ENCODE measurements around the gene GSK3A. TPM values are rescaled to one million over a fixed set of nuclear protein-coding genes. Genes with fewer than 3 reads are reported as not detected.
A peak's percentile ranks its signal among the peaks of the same experiment; 100 is the strongest.

The GSK3A gene
- total RNA-seq, 4 donors from 2014 or later = 24.7 to 34.5 (median 28.3) TPM

- no peaks in the 10 kb centered on the region for H3K27me3 ChIP-seq
- H3K9me3 ChIP-seq = no peaks in the 10 kb centered on the region
- 84 to 88% methylated on average over 12 to 14 of the region's 14 CpGs for WGBS, 2 donors
- H3K36me3 ChIP-seq = peaks cover 0 to 100% (median 26%) of the 10 kb centered on the region in 3 donors
- DNase-seq (ENCODE audit: low spot score in 2 of 2) = no peak
- no peaks in the 10 kb centered on the region for H3K4me1 ChIP-seq
- TF ChIP-seq POLR2A (IDR thresholded peaks at IDR 0.05) (no peak), EP300 (IDR thresholded peaks at IDR 0.05) (no peak), CTCF (IDR thresholded peaks at IDR 0.05) (no peak)
- peak overlapping the region in 1 of 4 donors; percentile 18 for H3K27ac ChIP-seq
- H3K4me3 ChIP-seq = no peak overlapping the region
These were observed 35.3 kb downstream of the GSK3A start for GRCh38 chr19:42206871-42207755.

GRCh38 chr19:42204664-42205063, 37.7 kb downstream of the GSK3A start:
- peaks cover 0 to 100% (median 19%) of the 10 kb centered on the region in 3 donors for H3K36me3 ChIP-seq
- no peak overlapping the region for H3K27ac ChIP-seq
- H3K4me3 ChIP-seq = no peak overlapping the region
- no peak for DNase-seq (ENCODE audit: low spot score in 2 of 2)
- no peaks in the 10 kb centered on the region for H3K9me3 ChIP-seq
- TF ChIP-seq POLR2A (IDR thresholded peaks at IDR 0.05) (no peak), CTCF (IDR thresholded peaks at IDR 0.05) (no peak), EP300 (IDR thresholded peaks at IDR 0.05) (no peak)
- H3K27me3 ChIP-seq = no peaks in the 10 kb centered on the region
- H3K4me1 ChIP-seq = peaks cover 0 to 15% (median 5%) of the 10 kb centered on the region in 4 donors
- 79 to 82% methylated on average over 6 of the region's 6 CpGs for WGBS, 2 donors

GRCh38 chr19:42203700-42204099, 38.7 kb downstream of the GSK3A start:
- no peak overlapping the region for H3K27ac ChIP-seq
- H3K36me3 ChIP-seq = peaks cover 0 to 100% (median 21%) of the 10 kb centered on the region in 3 donors
- TF ChIP-seq CTCF (IDR thresholded peaks at IDR 0.05) (no peak), EP300 (IDR thresholded peaks at IDR 0.05) (no peak), POLR2A (IDR thresholded peaks at IDR 0.05) (no peak)
- WGBS, 2 donors = 75 to 82% methylated on average over 2 of the region's 2 CpGs
- H3K4me3 ChIP-seq = no peak overlapping the region
- peaks cover 0 to 18% (median 5%) of the 10 kb centered on the region in 4 donors for H3K4me1 ChIP-seq
- H3K9me3 ChIP-seq = no peaks in the 10 kb centered on the region
- no peaks in the 10 kb centered on the region for H3K27me3 ChIP-seq
- DNase-seq (ENCODE audit: low spot score in 2 of 2) = no peak

- H3K27me3 ChIP-seq = no peaks in the 10 kb centered on the region
- H3K9me3 ChIP-seq = no peaks in the 10 kb centered on the region
- H3K27ac ChIP-seq = peak overlapping the region in 3 of 4 donors; percentile 32 to 68 (median 57)
- TF ChIP-seq POLR2A (IDR thresholded peaks at IDR 0.05) (no peak), EP300 (IDR thresholded peaks at IDR 0.05) (no peak), CTCF (IDR thresholded peaks at IDR 0.05) (no peak)
- no peak overlapping the region for H3K4me3 ChIP-seq
- peaks cover 0 to 100% (median 19%) of the 10 kb centered on the region in 3 donors for H3K36me3 ChIP-seq
- H3K4me1 ChIP-seq = peaks cover 0 to 21% (median 5%) of the 10 kb centered on the region in 4 donors
- 58 to 78% methylated on average over 5 of the region's 5 CpGs for WGBS, 2 donors
- DNase-seq (ENCODE audit: low spot score in 2 of 2) = no peak
These were observed 40.0 kb downstream of the GSK3A start for GRCh38 chr19:42202290-42202880.
